Hepatic stellate cell (primary cell): ENCODE results near the gene GAS5.
A peak's percentile ranks its signal among the peaks of the same experiment; 100 is the strongest.
"Not testable (repeated sequence)": the region's sequence is repeated elsewhere in the genome, so short reads cannot be mapped to it uniquely, and the experiment has no call there.

Source experiments
- DNase-seq: peaks from one replicate; pipeline ENCODE4 v3.0.0; 2011; ENCODE audit warnings: low spot score

The GAS5 gene

DNA sequence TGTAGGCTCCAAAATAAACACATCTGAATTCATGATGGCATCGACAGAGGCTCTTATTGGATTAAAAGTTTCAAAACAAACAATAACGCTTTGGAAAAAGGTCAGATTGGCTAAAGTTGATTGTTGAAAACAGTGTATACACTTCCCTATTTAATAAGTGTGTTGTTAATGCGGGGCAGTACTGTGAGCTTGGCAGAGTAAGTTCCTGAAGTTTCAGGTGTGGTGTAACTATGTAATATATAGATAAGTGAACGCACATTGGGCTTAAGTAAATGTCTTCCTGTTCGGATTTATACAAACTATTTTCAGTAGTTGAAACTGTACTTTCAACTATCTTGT is 1.2 kb upstream of the GAS5 start:
- DNase-seq = no peak

DNA sequence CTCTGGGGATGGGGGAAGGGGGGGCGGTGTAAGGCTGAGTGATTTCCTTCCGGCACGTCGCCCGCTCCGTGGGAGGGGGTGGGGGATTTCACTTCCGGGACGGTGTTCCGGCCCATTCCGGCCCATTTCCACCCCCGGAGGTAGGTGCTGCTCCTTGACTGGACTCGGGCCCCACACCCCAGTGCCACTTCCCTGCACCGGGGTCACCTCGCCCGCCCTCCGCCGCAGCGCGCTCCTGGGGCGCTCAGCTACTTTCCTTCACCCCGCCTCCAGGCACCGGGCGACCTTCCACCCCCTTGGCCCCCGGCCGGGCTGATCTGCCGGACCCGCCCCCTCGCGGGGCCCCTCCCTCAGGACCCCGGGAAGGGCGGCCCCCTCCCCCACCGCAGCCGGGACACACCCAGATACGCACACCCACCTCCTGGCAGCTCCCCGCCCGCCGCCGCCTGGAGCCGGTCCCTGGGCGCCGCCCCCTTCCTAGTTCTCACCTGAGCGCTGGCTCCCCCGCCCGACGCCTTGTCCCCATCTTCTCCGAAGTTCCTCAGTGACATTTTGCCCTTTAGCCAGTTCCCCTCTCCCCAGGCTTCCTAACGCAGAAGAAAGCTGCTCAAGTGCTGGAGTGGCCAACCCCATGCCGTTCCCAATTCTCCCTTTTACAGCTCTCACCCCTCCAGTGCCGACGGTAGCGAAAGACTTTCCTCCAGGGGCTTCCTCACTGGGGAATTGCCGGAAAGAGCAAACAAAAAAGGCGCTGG is 654 bp upstream of the GAS5 start, which contains the start of gene ZBTB37:
Gene ZBTB37 (plus strand): TSS at position 115 of the 755 bp plus-strand sequence. CDS start 1,846 bp downstream, outside the sequence.
- peak; percentile 24 for DNase-seq

DNA sequence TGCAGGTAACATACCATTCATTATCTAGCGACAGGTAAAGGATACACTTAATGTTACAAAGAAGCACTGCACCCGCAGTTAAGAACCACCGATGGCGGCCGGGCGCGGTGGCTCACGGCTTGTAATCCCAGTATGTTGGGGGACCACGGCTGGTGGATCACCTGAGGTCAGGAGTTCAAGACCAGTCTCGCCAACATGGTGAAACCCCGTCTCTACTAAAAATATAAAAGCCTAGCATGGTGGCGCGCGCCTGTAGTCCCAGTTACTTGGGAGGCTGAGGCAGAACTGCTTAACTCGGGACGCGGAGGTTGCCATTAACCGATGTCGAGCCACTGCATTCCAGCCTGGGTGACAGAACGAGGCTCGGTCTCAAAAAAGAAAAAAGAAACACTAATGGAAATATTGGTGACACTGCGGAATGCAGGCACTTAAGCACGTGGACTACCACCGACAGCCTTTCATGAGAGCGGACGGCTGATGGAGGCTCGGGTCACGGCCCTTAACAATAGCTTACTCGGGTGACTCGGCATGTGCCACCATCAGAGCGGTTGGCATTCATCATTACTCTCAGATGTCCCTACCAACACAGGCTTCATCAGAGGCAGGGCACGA is 542 bp downstream of the GAS5 start:
- DNase-seq = no peak

- no peak for DNase-seq
Observed at GRCh38 chr1:173866413-173867115, 1.2 kb downstream of the GAS5 start.

DNA sequence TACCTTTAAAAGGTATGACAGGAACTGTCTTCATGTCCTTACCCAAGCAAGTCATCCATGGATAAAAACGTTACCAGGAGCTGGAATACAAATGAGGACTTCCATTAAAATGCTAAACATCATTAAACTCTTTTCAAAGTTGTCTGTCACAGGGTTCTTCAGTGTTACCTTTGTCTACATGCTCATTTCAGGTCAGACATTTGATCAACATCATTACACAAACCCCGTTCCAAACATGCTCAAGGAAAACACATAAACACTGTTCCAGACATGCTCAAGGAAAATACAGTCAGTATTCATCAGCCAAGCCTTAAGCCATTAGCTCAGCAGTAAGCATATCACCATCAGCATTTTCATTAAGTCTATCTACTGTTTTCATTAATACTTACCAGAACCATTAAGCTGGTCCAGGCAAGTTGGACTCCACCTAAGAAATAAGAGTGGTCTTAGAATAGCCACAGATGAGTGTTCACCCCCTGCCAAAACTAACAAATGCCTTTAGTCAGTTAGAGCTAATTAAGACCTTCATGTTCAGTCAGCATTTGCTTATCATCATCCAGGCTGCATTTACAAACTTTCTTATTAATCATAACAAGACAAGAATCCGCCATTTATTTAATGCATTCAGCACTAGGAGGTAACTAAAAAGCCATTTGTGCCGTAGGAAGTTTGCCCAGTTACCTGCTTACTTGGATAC is 2.2 kb downstream of the GAS5 start:
- DNase-seq = no peak

DNA sequence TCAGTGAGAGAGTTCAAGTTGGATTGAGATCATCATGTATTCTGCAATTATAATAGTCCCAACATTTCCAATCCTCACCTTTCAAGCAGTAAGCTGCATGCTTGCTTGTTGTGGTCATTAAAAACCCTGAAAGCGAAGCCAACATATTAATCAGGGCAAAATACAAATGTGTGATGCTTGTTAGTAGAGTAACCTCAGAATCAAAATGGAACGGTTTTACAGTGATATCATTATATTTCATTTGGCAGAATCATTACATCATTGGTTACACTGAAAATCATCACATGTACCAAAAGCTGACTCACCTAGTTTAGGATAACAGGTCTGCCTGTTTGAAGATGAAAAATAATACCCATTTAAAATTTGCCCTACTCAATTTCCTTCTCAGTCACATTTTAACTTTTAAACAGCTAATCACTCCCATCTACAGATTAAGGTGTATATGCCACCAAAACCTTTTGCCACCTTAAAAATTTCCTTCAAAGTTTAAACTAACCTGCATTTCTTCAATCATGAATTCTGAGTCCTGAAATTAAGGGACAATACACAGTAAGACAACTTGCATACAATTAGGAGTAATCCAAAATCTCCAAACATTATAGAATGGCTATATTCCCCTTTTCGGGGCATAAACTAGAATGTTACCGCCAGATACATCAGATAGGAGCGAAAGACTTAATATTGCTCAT is 3.5 kb downstream of the GAS5 start:
- no peak for DNase-seq

- no peak for DNase-seq
Observed at GRCh38 chr1:173863224-173864161, 4.3 kb downstream of the GAS5 start.

DNA sequence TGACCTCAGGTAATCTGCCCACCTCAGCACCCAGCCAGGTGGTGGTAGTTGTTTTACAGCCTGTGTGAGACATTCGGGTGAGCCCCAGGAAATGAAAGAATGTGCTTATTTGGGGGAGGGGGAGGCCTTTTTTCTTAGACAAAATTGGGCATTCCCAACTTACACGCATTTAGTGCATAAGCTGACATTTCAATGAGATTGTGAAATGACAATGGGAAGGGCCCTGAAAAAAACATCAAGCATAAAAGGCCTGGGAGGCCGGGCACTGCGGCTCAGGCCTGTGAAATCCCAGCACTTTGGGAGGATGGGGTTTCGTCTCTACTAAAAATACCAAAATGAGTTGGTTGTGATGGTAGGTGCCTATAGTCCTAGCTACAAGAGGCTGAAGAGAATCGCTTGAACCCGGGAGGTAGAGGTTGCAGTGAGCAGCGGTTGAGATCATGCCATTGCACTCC is 5.0 kb downstream of the GAS5 start:
- DNase-seq = no peak

DNA sequence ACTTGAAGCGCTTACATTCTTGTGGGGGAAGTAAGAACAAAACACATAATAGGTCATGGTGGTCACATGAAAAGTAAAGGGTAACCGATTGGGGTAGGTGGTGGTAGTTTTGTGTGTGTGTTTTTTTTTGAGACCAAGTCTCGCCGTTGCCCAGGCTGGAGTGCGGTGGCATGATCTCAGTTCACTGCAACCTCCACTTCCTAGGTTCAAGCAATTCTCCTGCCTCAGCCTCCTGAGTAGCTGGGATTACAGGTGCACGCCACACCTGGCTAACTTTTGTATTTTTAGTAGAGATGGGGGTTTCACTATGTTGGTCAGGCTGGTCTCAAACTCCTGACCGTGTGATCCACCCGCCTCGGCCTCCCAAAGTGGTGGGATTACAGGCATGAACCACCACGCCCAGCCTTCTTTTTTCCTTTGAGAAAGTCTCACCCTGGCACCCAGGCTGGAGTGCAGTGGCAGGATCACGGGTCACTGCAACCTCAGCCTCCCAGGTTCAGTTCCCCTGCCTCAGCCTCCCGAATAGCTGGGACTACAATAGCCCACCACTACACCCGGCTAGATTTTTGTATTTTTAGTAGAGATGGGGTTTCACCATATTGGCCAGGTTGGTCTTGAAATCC is 5.5 kb downstream of the GAS5 start:
- DNase-seq = not testable (repeated sequence)

DNA sequence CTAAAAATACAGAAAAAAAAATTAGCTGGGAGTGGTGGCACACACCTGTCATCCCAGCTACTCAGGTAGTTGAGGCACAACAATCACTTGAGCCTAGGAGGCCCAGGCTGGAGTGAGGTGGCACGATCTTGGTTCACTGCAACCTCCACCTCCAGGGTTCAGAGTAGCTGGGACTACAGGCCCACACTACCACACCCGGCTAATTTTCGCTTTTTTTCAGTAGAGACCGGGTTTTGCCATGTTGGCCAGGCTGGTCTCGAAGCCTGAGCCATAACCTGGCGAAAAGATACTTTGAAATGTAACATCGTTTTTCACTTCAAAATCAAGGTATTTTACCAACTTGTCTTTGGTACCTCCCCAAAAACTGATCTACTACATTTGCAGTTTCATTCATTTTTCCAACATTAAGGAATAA is 6.1 kb downstream of the GAS5 start:
- DNase-seq = no peak

- no peak for DNase-seq
Observed at GRCh38 chr1:173860065-173860464, 7.7 kb downstream of the GAS5 start.

- DNase-seq = not testable (repeated sequence)
Observed at GRCh38 chr1:173859547-173859946, 8.2 kb downstream of the GAS5 start.

DNA sequence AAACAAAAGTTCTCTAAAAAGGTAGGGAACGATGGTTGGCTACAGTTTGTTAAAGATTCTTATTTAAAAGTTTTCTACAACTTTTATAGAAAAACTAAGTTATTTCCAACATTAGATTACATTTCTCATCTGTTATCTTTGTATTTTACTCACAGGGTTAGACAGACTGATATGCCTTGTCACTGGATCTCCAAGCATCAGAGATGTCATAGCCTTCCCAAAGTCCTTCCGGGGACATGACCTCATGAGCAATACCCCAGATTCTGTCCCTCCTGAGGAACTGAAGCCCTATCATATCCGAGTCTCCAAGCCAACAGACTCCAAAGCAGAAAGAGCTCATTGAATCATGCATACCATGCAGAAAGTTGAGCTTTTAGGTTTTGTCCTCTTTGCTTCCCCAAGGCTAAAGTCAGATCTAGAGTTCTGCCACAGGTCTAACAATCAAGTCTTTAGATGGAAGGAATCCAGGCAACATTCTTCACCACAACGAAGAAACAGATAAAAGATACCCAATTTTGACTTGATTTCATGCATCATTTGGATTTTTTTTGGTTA is 10.3 kb downstream of the GAS5 start:
- DNase-seq = no peak

- no peak for DNase-seq
Observed at GRCh38 chr1:173856903-173857302, 10.9 kb downstream of the GAS5 start.

- DNase-seq = no peak
Observed at GRCh38 chr1:173856014-173856413, 11.8 kb downstream of the GAS5 start.

DNA sequence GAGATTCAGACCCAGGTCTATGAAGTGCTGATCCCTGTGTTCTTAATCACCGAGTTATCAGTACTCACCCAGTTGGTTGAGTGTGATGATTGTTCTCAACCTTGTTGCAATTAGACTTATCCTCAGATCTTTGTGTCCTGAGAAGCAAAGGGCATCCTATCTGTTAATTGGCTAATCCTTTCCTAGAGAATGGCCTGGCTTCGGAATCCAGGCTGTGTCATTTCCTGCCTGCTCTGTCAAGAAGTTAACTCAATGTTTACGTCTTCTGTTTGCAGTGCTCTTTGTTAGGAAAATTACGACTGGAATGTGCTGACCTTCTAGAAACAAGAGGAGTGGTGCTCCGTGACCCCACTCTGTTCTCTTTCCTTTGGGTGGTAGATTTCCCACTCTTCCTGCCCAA is 14.7 kb downstream of the GAS5 start:
- DNase-seq = peak; percentile 31

GRCh38 chr1:173852105-173852504 is 15.7 kb downstream of the GAS5 start:
- no peak for DNase-seq

DNA sequence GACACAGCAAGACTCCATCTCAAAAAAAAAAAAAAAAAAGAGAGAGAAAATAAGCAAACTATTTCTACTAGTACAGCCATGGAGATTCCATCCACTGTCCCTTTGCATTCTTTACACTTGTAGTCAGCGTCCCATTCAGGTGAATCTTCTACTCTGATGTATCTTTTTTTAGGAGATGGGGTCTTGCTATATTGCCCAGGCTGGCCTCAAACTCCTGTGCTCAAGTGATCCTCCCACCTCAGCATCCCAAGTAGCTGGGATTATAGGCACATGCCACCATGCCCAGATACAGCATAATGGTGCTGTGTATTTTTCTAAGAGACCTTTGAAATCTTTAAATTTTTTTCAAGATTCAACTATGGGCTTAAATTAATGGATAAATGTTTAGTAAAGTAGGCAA is 35.0 kb downstream of the GAS5 start:
- DNase-seq = no peak

- no peak for DNase-seq
Observed at GRCh38 chr1:173827611-173828010, 40.2 kb downstream of the GAS5 start.
